ENCODE results near the gene TNRC6C. TPM values are rescaled to one million over a fixed set of nuclear protein-coding genes. Genes with fewer than 3 reads are reported as not detected.

Gene TNRC6C
- total and polyA plus RNA-seq, 2 of the 13 experiments (the other 11 are each of a cell fraction or from before 2014, with no cell fraction given), result 0.66 to 4.9 TPM

DNA sequence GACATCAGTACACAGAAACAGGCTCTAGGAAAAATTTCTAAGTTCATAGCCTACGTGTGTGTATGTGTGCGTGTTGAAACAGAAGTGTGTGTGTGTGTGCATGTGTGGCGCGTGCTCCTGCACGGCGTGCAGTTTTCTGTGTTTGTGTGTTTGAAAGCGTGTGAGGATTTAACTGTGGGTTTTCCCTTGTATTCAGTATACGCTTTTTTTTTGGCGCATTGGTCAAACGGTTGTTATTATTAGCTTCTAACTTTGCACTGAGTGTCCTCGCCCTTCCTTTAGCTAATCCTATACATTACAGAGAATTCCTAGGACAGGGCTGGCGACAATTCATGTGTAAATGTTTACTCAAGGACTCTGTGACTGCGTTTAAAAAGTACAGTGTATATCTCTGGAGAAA is 147.0 kb downstream of the TNRC6C start (continued):
- no peak for TF ChIP-seq ZBTB42 (CRISPR knock-in tag; IDR thresholded peaks at IDR 0.05)
- TF ChIP-seq, protein P1, sequence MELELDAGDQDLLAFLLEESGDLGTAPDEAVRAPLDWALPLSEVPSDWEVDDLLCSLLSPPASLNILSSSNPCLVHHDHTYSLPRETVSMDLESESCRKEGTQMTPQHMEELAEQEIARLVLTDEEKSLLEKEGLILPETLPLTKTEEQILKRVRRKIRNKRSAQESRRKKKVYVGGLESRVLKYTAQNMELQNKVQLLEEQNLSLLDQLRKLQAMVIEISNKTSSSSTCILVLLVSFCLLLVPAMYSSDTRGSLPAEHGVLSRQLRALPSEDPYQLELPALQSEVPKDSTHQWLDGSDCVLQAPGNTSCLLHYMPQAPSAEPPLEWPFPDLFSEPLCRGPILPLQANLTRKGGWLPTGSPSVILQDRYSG (CRISPR knock-in tag; IDR thresholded peaks at IDR 0.05), result no peak
- TF ChIP-seq ZNF841 (CRISPR knock-in tag; IDR thresholded peaks at IDR 0.05; ENCODE audit: borderline replicate concordance), result no peak
- TF ChIP-seq RBAK (CRISPR knock-in tag; IDR thresholded peaks at IDR 0.05), result no peak
- TF ChIP-seq, protein P2, sequence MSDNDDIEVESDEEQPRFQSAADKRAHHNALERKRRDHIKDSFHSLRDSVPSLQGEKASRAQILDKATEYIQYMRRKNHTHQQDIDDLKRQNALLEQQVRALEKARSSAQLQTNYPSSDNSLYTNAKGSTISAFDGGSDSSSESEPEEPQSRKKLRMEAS (IDR thresholded peaks at IDR 0.05), result no peak; the same call in 1 of the 2 replicates
- TF ChIP-seq SUZ12 (IDR thresholded peaks at IDR 0.05; ENCODE audit: low read depth, low read length), result no peak
- TF ChIP-seq ZNF549 (CRISPR knock-in tag; IDR thresholded peaks at IDR 0.05), result no peak
- TF ChIP-seq HNRNPH1 (optimal IDR thresholded peaks at IDR 0.05; ENCODE audit: low read depth, low read length), result no peak
- no peak for TF ChIP-seq ZMAT3 (CRISPR knock-in tag; conservative IDR thresholded peaks at IDR 0.05)
- TF ChIP-seq RORA (CRISPR knock-in tag; IDR thresholded peaks at IDR 0.05), result no peak
- no peak for TF ChIP-seq ZNF33A (CRISPR knock-in tag; IDR thresholded peaks at IDR 0.05; ENCODE audit: borderline replicate concordance)
- no peak for TF ChIP-seq PHB2 (IDR thresholded peaks at IDR 0.05; ENCODE audit: partially characterized antibody)
- TF ChIP-seq, protein P3, sequence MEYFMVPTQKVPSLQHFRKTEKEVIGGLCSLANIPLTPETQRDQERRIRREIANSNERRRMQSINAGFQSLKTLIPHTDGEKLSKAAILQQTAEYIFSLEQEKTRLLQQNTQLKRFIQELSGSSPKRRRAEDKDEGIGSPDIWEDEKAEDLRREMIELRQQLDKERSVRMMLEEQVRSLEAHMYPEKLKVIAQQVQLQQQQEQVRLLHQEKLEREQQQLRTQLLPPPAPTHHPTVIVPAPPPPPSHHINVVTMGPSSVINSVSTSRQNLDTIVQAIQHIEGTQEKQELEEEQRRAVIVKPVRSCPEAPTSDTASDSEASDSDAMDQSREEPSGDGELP (IDR thresholded peaks at IDR 0.05; ENCODE audit: borderline replicate concordance, low read depth), result no peak; the same call in 1 of the 2 replicates
- peak; percentile 50; the same call in 1 of the 2 replicates for TF ChIP-seq HNF4A (CRISPR knock-in tag; IDR thresholded peaks at IDR 0.05)
- no peak for TF ChIP-seq ZBTB21 (CRISPR knock-in tag; IDR thresholded peaks at IDR 0.05)
- TF ChIP-seq, protein P4, sequence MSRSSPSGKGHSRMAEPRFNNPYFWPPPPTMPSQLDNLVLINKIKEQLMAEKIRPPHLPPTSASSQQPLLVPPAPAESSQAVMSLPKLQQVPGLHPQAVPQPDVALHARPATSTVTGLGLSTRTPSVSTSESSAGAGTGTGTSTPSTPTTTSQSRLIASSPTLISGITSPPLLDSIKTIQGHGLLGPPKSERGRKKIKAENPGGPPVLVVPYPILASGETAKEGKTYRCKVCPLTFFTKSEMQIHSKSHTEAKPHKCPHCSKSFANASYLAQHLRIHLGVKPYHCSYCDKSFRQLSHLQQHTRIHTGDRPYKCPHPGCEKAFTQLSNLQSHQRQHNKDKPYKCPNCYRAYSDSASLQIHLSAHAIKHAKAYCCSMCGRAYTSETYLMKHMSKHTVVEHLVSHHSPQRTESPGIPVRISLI (CRISPR knock-in tag; IDR thresholded peaks at IDR 0.05; ENCODE audit: borderline replicate concordance), result peak; percentile 68; the same call in 1 of the 2 replicates
- TF ChIP-seq ZNF510 (CRISPR knock-in tag; IDR thresholded peaks at IDR 0.05; ENCODE audit: low read depth), result no peak
- no peak for TF ChIP-seq RFX5 (IDR thresholded peaks at IDR 0.05; ENCODE audit: low read depth, low read length)
- no peak for TF ChIP-seq NFYB (CRISPR knock-in tag; IDR thresholded peaks at IDR 0.05)
- no peak for TF ChIP-seq MAFF (IDR thresholded peaks at IDR 0.05; ENCODE audit: low read depth, low read length)
- TF ChIP-seq ZNF333 (CRISPR knock-in tag; IDR thresholded peaks at IDR 0.05; ENCODE audit: borderline replicate concordance), result no peak
- TF ChIP-seq PHF21A (CRISPR knock-in tag; IDR thresholded peaks at IDR 0.05), result peak; percentile 63
- no peak for TF ChIP-seq PRPF4 (IDR thresholded peaks at IDR 0.05; ENCODE audit: low read depth, low read length, poor library complexity, severe bottlenecking)
- no peak for TF ChIP-seq ZNF670 (CRISPR knock-in tag; IDR thresholded peaks at IDR 0.05; ENCODE audit: borderline replicate concordance)
- TF ChIP-seq, protein P5, sequence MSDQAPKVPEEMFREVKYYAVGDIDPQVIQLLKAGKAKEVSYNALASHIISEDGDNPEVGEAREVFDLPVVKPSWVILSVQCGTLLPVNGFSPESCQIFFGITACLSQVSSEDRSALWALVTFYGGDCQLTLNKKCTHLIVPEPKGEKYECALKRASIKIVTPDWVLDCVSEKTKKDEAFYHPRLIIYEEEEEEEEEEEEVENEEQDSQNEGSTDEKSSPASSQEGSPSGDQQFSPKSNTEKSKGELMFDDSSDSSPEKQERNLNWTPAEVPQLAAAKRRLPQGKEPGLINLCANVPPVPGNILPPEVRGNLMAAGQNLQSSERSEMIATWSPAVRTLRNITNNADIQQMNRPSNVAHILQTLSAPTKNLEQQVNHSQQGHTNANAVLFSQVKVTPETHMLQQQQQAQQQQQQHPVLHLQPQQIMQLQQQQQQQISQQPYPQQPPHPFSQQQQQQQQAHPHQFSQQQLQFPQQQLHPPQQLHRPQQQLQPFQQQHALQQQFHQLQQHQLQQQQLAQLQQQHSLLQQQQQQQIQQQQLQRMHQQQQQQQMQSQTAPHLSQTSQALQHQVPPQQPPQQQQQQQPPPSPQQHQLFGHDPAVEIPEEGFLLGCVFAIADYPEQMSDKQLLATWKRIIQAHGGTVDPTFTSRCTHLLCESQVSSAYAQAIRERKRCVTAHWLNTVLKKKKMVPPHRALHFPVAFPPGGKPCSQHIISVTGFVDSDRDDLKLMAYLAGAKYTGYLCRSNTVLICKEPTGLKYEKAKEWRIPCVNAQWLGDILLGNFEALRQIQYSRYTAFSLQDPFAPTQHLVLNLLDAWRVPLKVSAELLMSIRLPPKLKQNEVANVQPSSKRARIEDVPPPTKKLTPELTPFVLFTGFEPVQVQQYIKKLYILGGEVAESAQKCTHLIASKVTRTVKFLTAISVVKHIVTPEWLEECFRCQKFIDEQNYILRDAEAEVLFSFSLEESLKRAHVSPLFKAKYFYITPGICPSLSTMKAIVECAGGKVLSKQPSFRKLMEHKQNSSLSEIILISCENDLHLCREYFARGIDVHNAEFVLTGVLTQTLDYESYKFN (CRISPR knock-in tag; conservative IDR thresholded peaks at IDR 0.05), result peak; percentile 62
